ENCODE measurements around the gene FBXW5. TPM values are rescaled to one million over a fixed set of nuclear protein-coding genes. Genes with fewer than 3 reads are reported as not detected.

FBXW5 gene
- total RNA-seq, 1 donor from 2014 or later, result 81.5 TPM

- no peak for TF ChIP-seq CTCF (IDR thresholded peaks at IDR 0.05)
- Mint-ChIP-seq H3K27ac (no peak overlapping the region), H3K27me3 (no peaks in the 10 kb centered on the region), H3K4me1 (peaks cover 9% of the 10 kb centered on the region), H3K36me3 (ENCODE audit: low read depth) (peaks cover 43% of the 10 kb centered on the region), H3K9me3 (no peaks in the 10 kb centered on the region), H3K4me3 (no peak overlapping the region)
- ChIA-PET POLR2A (no interaction called here), CTCF (no interaction called here)
- ATAC-seq (ENCODE audit: low read depth) (no peak), DNase-seq (no peak)
- intact Hi-C loops (cut with micrococcal nuclease), result no loop called here
Observed at GRCh38 chr9:136937186-136938001, 7.1 kb downstream of the FBXW5 start.

- peaks cover 16% of the 10 kb centered on the region for H3K4me1 Mint-ChIP-seq
- ChIA-PET POLR2A (no interaction called here), CTCF (no interaction called here)
- no peak overlapping the region for H3K27ac Mint-ChIP-seq
- H3K36me3 Mint-ChIP-seq (ENCODE audit: low read depth), result peaks cover 36% of the 10 kb centered on the region
- H3K9me3 Mint-ChIP-seq, result no peaks in the 10 kb centered on the region
- intact Hi-C loops (cut with micrococcal nuclease), result no loop called here
- no peak for DNase-seq
- ATAC-seq (ENCODE audit: low read depth), result no peak
- no peak for TF ChIP-seq CTCF (IDR thresholded peaks at IDR 0.05)
- H3K4me3 Mint-ChIP-seq, result no peak overlapping the region
- no peaks in the 10 kb centered on the region for H3K27me3 Mint-ChIP-seq
Observed at GRCh38 chr9:136936645-136937170, 7.8 kb downstream of the FBXW5 start.

- H3K27ac Mint-ChIP-seq, result no peak overlapping the region
- intact Hi-C loops (cut with micrococcal nuclease), result no loop called here
- ATAC-seq (ENCODE audit: low read depth) (no peak), DNase-seq (no peak)
- H3K27me3 Mint-ChIP-seq, result no peaks in the 10 kb centered on the region
- ChIA-PET POLR2A (no interaction called here), CTCF (no interaction called here)
- H3K9me3 Mint-ChIP-seq, result no peaks in the 10 kb centered on the region
- TF ChIP-seq CTCF (IDR thresholded peaks at IDR 0.05), result no peak
- H3K4me3 Mint-ChIP-seq, result no peak overlapping the region
- peaks cover 18% of the 10 kb centered on the region for H3K4me1 Mint-ChIP-seq
- peaks cover 28% of the 10 kb centered on the region for H3K36me3 Mint-ChIP-seq (ENCODE audit: low read depth)
Observed at GRCh38 chr9:136935651-136936050, 8.9 kb downstream of the FBXW5 start.

GRCh38 chr9:136934277-136934676 lies 10.3 kb downstream of the FBXW5 start:
- Mint-ChIP-seq H3K27ac (no peak overlapping the region), H3K36me3 (ENCODE audit: low read depth) (peaks cover 20% of the 10 kb centered on the region), H3K4me3 (no peak overlapping the region), H3K4me1 (peaks cover 18% of the 10 kb centered on the region), H3K27me3 (no peaks in the 10 kb centered on the region), H3K9me3 (no peaks in the 10 kb centered on the region)
- DNase-seq, result no peak
- ATAC-seq (ENCODE audit: low read depth), result no peak
- ChIA-PET POLR2A (no interaction called here), CTCF (no interaction called here)
- intact Hi-C loops (cut with micrococcal nuclease), result no loop called here
- TF ChIP-seq CTCF (IDR thresholded peaks at IDR 0.05), result no peak

GRCh38 chr9:136931611-136932130 lies 12.9 kb downstream of the FBXW5 start:
- POLR2A ChIA-PET, result interaction anchor here (0.5 to 1.3 kb wide), 4 partner anchors 45 to 168 kb away, joined by 4 to 8 read pairs (median 6); partner anchors contain the start of gene TRAF2
- Mint-ChIP-seq H3K9me3 (no peaks in the 10 kb centered on the region), H3K4me3 (no peak overlapping the region), H3K4me1 (peaks cover 18% of the 10 kb centered on the region), H3K36me3 (ENCODE audit: low read depth) (peaks cover 21% of the 10 kb centered on the region), H3K27ac (peak overlapping the region; percentile 62), H3K27me3 (no peaks in the 10 kb centered on the region)
- CTCF ChIA-PET, result interaction anchor here (0.6 kb wide), 1 partner anchor 354 kb away, joined by 3 read pairs; no protein-coding TSS in a partner anchor
- no peak for TF ChIP-seq CTCF (IDR thresholded peaks at IDR 0.05)
- intact Hi-C loops (cut with micrococcal nuclease), result no loop called here
- DNase-seq, result no peak
- ATAC-seq (ENCODE audit: low read depth), result no peak
